Astrocyte of the cerebellum (primary cell): Measurements from ENCODE around the gene UPF2.
"Not testable (repeated sequence)": the region's sequence is repeated elsewhere in the genome, so short reads cannot be mapped to it uniquely, and the experiment has no call there.

Experiments used
- DNase-seq: peaks from one replicate; pipeline ENCODE4 v3.0.0-alpha.2; 2011; ENCODE audit warnings: low read depth
- H3K4me3 ChIP-seq: 2 replicates; pipeline ENCODE4 v1.5.1; 2011; ENCODE audit warnings: mild to moderate bottlenecking, low read depth, low read length, moderate library complexity
- CTCF ChIP-seq: IDR thresholded peaks from 2 replicates; pipeline ENCODE4 v1.5.1; 2012; ENCODE audit warnings: low read length, low read depth, moderate library complexity, mild to moderate bottlenecking; ENCODE audit errors: missing control alignments
- in situ Hi-C: cut with HindIII; loops from 2 replicates; pipeline ENCODE4 v1.10.0; 2017; ENCODE audit warnings: low sequenced_read_pairs

The UPF2 gene

GRCh38 chr10:12010353-12010752 lies 32.3 kb downstream of the UPF2 start:
- H3K4me3 ChIP-seq, result no peak overlapping the region
- in situ Hi-C loops, result no loop called here
- no peak for TF ChIP-seq CTCF
- DNase-seq, result no peak

DNA sequence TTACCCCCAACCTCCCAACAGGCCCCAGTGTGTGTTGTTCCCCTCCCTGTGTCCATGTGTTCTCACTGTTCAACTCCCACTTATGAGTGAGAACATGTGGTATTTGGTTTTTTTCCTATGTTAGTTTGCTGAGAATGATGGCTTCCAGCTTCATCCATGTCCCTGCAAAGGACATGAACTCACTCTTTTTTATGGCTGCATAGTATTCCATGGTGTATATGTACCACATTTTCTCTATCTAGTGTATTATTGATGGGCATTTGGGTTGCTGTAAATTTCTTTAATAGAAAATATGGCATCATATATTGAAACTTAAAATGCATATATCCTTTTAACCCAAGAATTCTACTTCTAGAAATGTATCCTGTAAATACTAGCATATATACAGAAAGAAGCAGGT lies 33.8 kb downstream of the UPF2 start:
- in situ Hi-C loops, H3K4me3 ChIP-seq, DNase-seq: not testable (repeated sequence)

DNA sequence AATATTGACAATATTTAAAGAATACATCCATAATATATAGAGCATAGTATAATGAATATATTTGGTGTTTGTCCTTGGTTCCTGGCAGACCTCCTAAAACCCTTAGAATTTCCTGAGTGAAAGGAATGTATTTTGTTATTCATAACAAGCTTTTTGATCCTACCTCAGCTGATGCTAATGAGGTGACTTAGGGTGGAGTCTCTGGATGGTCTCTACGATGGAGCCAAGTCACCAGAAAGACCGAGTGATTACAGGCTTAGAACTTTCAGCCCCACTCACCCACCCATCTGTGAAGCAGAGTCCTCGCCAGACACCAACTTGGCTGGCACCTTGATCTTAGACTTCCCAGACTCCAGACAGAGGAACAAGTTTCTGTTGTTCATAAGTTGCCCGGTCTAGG lies 35.9 kb downstream of the UPF2 start:
- H3K4me3 ChIP-seq, result no peak overlapping the region
- DNase-seq, result no peak
- in situ Hi-C loops, result no loop called here
- TF ChIP-seq CTCF, result no peak

GRCh38 chr10:11993834-11994468 lies 48.7 kb downstream of the UPF2 start:
- DNase-seq, result no peak
- in situ Hi-C loops, result no loop called here
- TF ChIP-seq CTCF, result no peak
- no peak overlapping the region for H3K4me3 ChIP-seq

GRCh38 chr10:11988924-11989323 lies 53.7 kb downstream of the UPF2 start:
- no peak for TF ChIP-seq CTCF
- in situ Hi-C loops, result no loop called here
- DNase-seq, result no peak
- H3K4me3 ChIP-seq, result no peak overlapping the region

DNA sequence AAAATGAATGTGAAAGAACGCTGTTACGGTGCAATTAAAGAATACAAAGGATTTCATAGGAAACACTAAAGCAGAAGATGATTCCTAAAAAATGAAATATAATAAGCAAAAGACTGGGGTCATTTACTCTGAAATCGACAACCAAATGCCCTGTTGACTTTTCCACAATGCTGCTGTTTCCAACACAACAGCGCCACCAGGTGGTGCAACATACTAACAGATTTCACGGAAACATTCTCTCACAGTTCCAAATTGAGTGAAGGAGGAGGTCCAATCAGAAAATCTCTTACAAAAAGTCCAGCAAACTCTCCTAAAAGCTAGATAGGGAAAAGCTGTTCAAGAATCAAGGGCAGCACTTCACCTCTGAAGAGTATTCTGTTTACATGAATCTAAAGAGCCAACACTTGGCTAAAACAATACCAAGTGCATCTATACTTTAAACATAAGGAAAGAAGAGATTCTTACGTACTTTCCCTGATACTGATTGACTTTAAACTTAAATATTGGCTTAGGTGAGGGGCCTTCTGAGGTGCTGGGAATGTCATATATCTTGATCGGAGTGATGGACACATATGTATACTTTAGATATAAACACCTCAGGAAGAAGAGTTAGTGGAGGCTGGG lies 55.9 kb downstream of the UPF2 start:
- DNase-seq, result peak; percentile 82
- peak; percentile 80 for TF ChIP-seq CTCF
- in situ Hi-C loops, result no loop called here

GRCh38 chr10:11982253-11982652 lies 60.4 kb downstream of the UPF2 start:
- H3K4me3 ChIP-seq, result no peak overlapping the region
- no peak for TF ChIP-seq CTCF
- in situ Hi-C loops, result no loop called here
- DNase-seq, result no peak

More for the DNA sequence above, 55.9 kb downstream of the UPF2 start:
- H3K4me3 ChIP-seq, result no peak overlapping the region
